ENCODE results near the gene SF3B4. TPM values are rescaled to one million over a fixed set of nuclear protein-coding genes. Genes with fewer than 3 reads are reported as not detected.
"Not testable (repeated sequence)": the region's sequence is repeated elsewhere in the genome, so short reads cannot be mapped to it uniquely, and the experiment has no call there.

SF3B4 gene
- total RNA-seq, 1 donor from 2014 or later = 104 TPM

DNA sequence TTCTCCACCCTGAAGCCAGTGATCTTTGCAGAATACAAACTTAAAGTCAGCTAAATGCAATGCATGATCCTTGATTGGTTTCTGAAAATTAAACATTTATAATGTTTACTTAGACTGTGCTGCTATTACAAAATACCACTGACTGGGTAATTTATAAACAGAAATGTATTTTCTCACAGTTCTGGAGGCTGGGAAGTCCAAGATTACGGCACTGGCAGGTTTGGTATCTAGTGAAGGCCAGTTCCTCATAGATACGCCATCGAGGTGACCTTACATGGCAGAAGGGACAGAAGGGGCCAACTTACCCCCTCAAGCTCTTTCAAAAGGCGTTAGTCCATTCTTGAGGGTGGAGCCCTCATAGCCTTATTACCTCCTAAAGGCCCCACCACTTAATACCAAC, 31.0 kb downstream of the SF3B4 start:
- intact Hi-C loops (cut with micrococcal nuclease) = loop anchor here (5.0 kb wide), 1 partner anchor 271 kb away; no protein-coding TSS in a partner anchor

GRCh38 chr1:149888999-149889289, 38.7 kb downstream of the SF3B4 start:
- intact Hi-C loops (cut with micrococcal nuclease) = loop anchor here (1.0 to 2.0 kb wide), 12 partner anchors 10 to 476 kb away; partner anchors contain the start of genes ANP32E, BOLA1, OTUD7B and RPRD2

- intact Hi-C loops (cut with micrococcal nuclease) = loop anchor here (1.0 to 2.0 kb wide), 12 partner anchors 11 to 476 kb away; partner anchors contain the start of genes ANP32E, BOLA1, OTUD7B and RPRD2
Measured at GRCh38 chr1:149888247-149888998, 39.2 kb downstream of the SF3B4 start.

- intact Hi-C loops (cut with micrococcal nuclease) = loop anchor here (1.0 to 2.0 kb wide), 12 partner anchors 12 to 477 kb away; partner anchors contain the start of genes ANP32E, BOLA1, OTUD7B and RPRD2
Measured at GRCh38 chr1:149887456-149888246, 40.0 kb downstream of the SF3B4 start.

- intact Hi-C loops (cut with micrococcal nuclease) = not testable (repeated sequence)
Measured at GRCh38 chr1:149887196-149887455, 40.5 kb downstream of the SF3B4 start.

DNA sequence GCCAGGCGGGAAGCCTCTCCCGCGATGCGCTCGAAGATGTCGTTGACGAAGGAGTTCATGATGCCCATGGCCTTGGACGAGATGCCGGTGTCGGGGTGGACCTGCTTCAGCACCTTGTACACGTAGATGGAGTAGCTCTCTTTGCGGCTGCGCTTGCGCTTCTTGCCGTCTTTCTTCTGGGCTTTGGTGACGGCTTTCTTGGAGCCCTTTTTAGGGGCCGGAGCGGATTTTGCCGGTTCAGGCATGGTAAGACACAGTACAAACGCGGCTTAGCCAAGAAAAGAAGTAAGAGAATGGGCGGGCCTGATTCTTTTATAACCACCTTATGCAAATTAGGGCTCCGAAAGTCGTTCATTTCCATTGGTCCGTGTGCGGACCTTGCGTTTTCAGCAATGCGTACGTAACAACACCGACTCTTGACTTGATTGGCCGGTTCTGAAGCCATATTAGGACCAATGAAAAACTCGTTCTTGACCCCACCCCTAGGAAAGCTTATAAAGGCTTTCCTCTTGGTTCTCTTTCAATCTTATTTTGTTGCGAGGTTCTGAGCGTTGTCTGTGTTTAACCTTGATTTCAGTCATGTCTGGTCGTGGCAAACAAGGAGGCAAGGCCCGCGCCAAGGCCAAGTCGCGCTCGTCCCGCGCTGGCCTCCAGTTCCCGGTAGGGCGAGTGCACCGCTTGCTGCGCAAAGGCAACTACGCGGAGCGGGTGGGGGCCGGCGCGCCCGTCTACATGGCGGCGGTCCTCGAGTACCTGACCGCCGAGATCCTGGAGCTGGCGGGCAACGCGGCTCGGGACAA, 41.0 kb downstream of the SF3B4 start:
- intact Hi-C loops (cut with micrococcal nuclease) = no loop called here

GRCh38 chr1:149886121-149886395, 41.5 kb downstream of the SF3B4 start:
- intact Hi-C loops (cut with micrococcal nuclease) = not testable (repeated sequence)

DNA sequence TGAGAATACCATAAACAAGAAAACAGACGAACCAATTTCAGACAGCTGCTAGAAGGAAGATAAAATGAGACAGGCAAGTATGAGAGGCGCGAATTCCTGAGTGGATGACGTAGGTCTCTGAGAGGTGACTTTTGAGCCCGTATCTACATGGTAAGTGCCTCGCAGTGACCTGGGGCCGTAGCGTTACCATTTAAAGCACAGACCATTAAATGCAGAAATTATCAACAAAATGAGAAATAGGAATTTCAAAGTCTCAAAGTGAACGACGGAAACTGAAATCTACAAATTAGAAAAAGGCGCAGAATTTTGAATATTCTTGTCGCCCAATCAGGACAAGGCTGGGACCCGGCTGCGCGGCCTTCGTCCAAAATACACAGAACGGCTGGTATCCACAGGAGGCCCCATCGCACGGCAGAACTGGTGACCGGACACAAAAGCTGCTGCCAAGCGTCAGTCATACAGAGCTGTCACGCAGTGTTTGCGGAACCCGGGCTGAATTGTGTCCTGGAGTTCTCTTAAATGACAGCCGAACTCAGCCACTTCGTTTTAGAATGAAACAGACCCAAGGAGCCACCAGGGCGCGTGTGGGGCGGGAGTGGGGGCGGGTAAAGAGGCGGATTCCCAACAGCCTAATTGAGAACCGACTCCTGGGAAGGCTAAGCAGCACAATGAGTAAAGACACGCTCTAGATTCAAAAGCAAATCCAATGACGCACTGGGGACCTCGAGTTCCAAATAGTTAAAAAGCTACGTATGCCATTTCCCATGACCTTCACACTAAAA, 42.1 kb downstream of the SF3B4 start:
- intact Hi-C loops (cut with micrococcal nuclease) = no loop called here

DNA sequence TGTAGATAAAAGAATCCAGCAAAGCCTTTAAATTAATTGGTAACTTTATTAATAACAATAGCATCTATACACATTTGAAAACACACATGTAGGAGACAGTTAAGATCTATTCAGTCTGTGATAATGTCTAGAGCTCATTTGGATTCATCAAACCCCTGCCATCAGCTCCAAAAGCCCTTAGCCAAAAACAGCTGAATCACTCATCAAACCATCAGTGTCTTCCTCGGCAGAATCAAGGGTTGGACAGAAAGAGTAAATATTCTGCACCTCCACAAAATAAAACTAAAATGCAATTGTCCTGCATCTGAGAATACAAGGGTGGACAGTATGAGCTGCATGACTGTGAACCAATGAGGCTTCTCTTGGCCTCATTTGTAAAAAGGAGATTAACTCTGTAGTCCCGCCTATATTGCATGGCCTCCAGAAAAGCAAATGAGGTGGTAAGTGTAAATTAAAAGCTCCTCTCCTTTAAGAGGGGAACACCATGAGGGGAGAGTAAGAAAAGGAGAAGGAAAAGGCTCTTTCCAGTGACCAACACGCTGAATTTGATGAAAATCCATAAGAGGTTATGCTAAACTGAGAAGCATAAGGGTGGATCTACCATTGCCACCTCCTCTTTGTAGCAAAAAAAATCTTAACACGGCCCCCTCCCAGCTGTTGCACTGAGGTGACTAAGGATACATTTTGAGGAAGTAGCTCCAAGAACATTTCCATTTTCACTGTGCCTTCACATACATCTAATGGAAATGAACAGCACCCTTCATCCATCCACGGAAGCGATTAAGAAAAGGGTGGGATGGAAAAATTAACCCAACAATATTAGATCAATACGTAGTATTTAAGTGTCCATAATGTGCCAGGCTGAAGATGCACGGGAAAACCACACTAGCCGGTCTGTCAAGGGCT, 42.9 kb downstream of the SF3B4 start:
- intact Hi-C loops (cut with micrococcal nuclease) = no loop called here

DNA sequence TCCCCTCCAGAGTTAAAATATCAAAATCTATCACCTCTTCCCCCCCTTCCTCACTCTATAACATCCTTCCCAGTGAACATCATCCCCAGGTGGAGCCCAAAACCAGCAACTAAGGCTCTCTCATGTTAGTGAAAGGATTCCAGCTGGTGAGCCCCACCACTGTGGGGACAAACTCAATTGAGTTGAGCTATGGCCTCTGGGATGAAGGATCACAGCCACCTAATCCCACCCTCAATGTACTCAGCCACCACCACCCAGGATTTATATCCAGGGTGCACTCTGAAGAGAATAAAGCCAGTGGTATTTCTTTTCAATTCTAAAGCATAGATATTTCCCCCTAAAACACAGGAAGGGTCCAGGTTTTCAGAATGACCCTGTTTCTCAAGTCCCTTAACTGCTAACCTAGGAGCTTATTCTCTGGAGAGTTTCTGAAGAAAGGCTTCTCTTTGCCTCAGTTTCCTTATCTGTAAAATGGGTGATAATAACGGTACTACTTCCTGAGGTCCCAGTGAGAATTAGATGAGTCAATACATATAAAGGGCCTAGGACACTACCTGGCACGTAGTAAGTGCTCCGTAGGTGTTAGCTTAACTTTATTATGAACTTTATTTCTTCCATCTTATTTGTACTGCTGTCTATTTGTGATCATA, 43.9 kb downstream of the SF3B4 start:
- intact Hi-C loops (cut with micrococcal nuclease) = no loop called here

- intact Hi-C loops (cut with micrococcal nuclease) = no loop called here
Measured at GRCh38 chr1:149881876-149882275, 45.7 kb downstream of the SF3B4 start.

- intact Hi-C loops (cut with micrococcal nuclease) = no loop called here
Measured at GRCh38 chr1:149879556-149879955, 48.0 kb downstream of the SF3B4 start.

DNA sequence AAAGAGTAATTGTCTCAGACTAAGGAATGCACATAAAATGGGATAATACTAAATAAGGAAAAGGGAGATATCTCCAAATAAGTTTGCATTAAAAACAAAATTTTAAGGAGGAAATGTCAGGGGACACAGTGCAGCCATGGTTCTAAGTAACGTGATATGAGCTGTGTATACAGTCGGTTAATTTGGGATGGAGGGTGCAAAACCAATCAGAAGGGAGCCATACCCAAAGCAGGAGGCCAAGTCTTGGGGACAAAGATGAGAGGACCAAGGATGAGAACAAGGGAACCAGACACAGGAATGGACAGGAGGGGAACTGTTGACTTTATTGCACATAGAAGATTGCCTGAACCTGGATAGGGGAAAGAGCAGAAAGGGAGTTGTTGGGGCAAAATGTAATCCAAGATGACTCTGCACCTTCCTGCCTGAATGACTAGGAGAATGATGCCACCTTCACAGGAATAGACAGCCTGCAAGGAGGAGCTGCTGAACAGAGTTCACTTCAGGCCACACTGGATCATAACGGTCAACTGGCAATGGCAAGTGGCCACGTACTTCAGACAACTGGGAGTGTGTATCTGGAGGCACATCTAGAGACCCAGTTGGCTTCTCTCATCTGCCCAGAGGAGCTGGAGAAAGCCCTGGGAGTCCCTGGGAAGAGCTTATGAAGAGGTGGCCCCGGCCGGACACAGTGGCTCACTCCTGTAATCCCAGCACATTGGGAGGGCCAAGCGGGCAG, 50.2 kb downstream of the SF3B4 start:
- intact Hi-C loops (cut with micrococcal nuclease) = no loop called here

Other genes starting within 250 kb of the SF3B4 start
- not detected in 2 replicates for gene FCGR1A, start 145.1 kb downstream of the SF3B4 start, total RNA-seq
- 17.1 and 18.2 TPM in 2 replicates for gene BOLA1, start 28.2 kb downstream of the SF3B4 start, total RNA-seq
- gene SV2A, start 10.0 kb downstream of the SF3B4 start, total RNA-seq = 21.9 and 23.2 TPM in 2 replicates
- 12.9 and 13.0 TPM in 2 replicates for gene MTMR11, start 9.1 kb upstream of the SF3B4 start, total RNA-seq
- gene OTUD7B, start 82.9 kb upstream of the SF3B4 start, total RNA-seq = 14.7 and 16.5 TPM in 2 replicates
- 31.3 and 33.8 TPM in 2 replicates for gene VPS45, start 140.0 kb upstream of the SF3B4 start, total RNA-seq
- gene PLEKHO1, start 222.1 kb upstream of the SF3B4 start, total RNA-seq = 58.7 and 60.5 TPM in 2 replicates